Activated naive CD4-positive, alpha-beta T cell treated with anti-CD3 and anti-CD28 coated beads for 36 hours (primary cell): ENCODE data around the gene SLC4A7. TPM values are rescaled to one million over a fixed set of nuclear protein-coding genes. Genes with fewer than 3 reads are reported as not detected.
"Not testable (repeated sequence)": the region's sequence is repeated elsewhere in the genome, so short reads cannot be mapped to it uniquely, and the experiment has no call there.

Experiments used
- CTCF ChIA-PET: fragments of 350-600 bp; sonication (Branson Sonifier 250); formaldehyde crosslinking; loops from one replicate; lab custom pipeline; 2021; ENCODE audit warnings: antibody characterized with exemption; lab: Charles Lee
- DNase-seq: peaks from one replicate; pipeline ENCODE4 v3.0.0-alpha.2; 2020
- H3K27ac Mint-ChIP-seq: one replicate; pipeline ENCODE4 v1.8.0; 2021; ENCODE audit warnings: mild to moderate bottlenecking, mixed read lengths
- H3K27me3 Mint-ChIP-seq: one replicate; pipeline ENCODE4 v1.8.0; 2021; ENCODE audit warnings: low read depth, mixed read lengths
- H3K36me3 Mint-ChIP-seq: one replicate; pipeline ENCODE4 v1.8.0; 2021; ENCODE audit warnings: low read depth, mixed read lengths
- H3K4me1 Mint-ChIP-seq: one replicate; pipeline ENCODE4 v1.8.0; 2021; ENCODE audit warnings: low read depth, mixed read lengths
- H3K4me3 Mint-ChIP-seq: one replicate; pipeline ENCODE4 v1.8.0; 2021; ENCODE audit warnings: mild to moderate bottlenecking, moderate library complexity, mixed read lengths
- H3K9me3 Mint-ChIP-seq: one replicate; pipeline ENCODE4 v1.8.0; 2021; ENCODE audit warnings: mixed read lengths
- intact Hi-C: fragments of 100-400 bp; cut with micrococcal nuclease; formaldehyde crosslinking; loops from one replicate; pipeline ENCODE4 v1.15.1; 2023
- total RNA-seq, 2 experiments: library from RNA; stranded (reverse); gene quantifications; one replicate each; pipeline ENCODE4 v1.2.3, GENCODE V29; 2021

SLC4A7 gene
- total RNA-seq, 2 experiments from 2014 or later, result 37.0 to 39.0 TPM

GRCh38 chr3:27345959-27346865 is 138.0 kb downstream of the SLC4A7 start:
- no peaks in the 10 kb centered on the region for H3K27me3 Mint-ChIP-seq
- DNase-seq, result no peak
- no peaks in the 10 kb centered on the region for H3K9me3 Mint-ChIP-seq
- no peaks in the 10 kb centered on the region for H3K36me3 Mint-ChIP-seq
- intact Hi-C loops, result no loop called here
- H3K4me1 Mint-ChIP-seq, result peaks cover 3% of the 10 kb centered on the region
- H3K4me3 Mint-ChIP-seq, result no peak overlapping the region
- CTCF ChIA-PET, result interaction anchor here (0.6 kb wide), 1 partner anchor 153 kb away, joined by 3 read pairs; no protein-coding TSS in a partner anchor
- no peak overlapping the region for H3K27ac Mint-ChIP-seq

- H3K4me1 Mint-ChIP-seq, result peaks cover 3% of the 10 kb centered on the region
- DNase-seq, result no peak
- H3K27me3 Mint-ChIP-seq, result no peaks in the 10 kb centered on the region
- H3K27ac Mint-ChIP-seq, result no peak overlapping the region
- H3K36me3 Mint-ChIP-seq, result no peaks in the 10 kb centered on the region
- CTCF ChIA-PET, result interaction anchor here (0.6 kb wide), 1 partner anchor 154 kb away, joined by 3 read pairs; no protein-coding TSS in a partner anchor
- H3K4me3 Mint-ChIP-seq, result no peak overlapping the region
- intact Hi-C loops, result no loop called here
- no peaks in the 10 kb centered on the region for H3K9me3 Mint-ChIP-seq
These were observed 138.7 kb downstream of the SLC4A7 start for GRCh38 chr3:27345493-27345892.

GRCh38 chr3:27345045-27345444 is 139.1 kb downstream of the SLC4A7 start:
- no peaks in the 10 kb centered on the region for H3K9me3 Mint-ChIP-seq
- no peaks in the 10 kb centered on the region for H3K36me3 Mint-ChIP-seq
- intact Hi-C loops, result no loop called here
- CTCF ChIA-PET, result interaction anchor here (0.6 kb wide), 1 partner anchor 12 kb away, joined by 4 read pairs; no protein-coding TSS in a partner anchor
- no peaks in the 10 kb centered on the region for H3K27me3 Mint-ChIP-seq
- DNase-seq, result no peak
- no peak overlapping the region for H3K4me3 Mint-ChIP-seq
- peaks cover 3% of the 10 kb centered on the region for H3K4me1 Mint-ChIP-seq
- no peak overlapping the region for H3K27ac Mint-ChIP-seq

GRCh38 chr3:27344192-27344591 is 140.0 kb downstream of the SLC4A7 start:
- Mint-ChIP-seq H3K4me3 (no peak overlapping the region), H3K4me1 (no peaks in the 10 kb centered on the region), H3K9me3 (no peaks in the 10 kb centered on the region), H3K27ac (no peak overlapping the region), H3K36me3 (no peaks in the 10 kb centered on the region), H3K27me3 (no peaks in the 10 kb centered on the region)
- intact Hi-C loops, result no loop called here
- CTCF ChIA-PET, result no interaction called here
- no peak for DNase-seq

DNA sequence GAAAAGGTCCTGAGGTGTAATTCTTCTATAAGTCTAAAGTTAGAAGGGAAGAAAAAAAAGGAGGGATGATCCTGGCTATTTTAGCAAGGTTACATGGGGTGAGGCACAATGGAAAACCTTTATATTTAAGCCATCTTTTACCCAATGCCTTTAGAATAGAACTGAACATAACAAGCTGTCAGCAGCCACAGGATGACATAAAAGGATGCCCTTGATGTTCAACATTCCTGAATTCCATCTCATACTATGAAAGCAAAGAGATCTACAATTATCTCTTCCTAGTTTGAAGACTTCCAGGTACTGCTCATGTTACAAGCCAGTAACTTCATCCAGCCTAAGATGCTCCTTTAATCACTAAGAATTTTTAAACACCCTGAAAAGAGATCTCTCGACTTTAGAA is 141.9 kb downstream of the SLC4A7 start:
- Mint-ChIP-seq H3K27me3 (no peaks in the 10 kb centered on the region), H3K4me1 (no peaks in the 10 kb centered on the region), H3K9me3 (no peaks in the 10 kb centered on the region), H3K27ac (no peak overlapping the region), H3K4me3 (no peak overlapping the region), H3K36me3 (no peaks in the 10 kb centered on the region)
- no peak for DNase-seq
- CTCF ChIA-PET, result no interaction called here
- intact Hi-C loops, result no loop called here

- no peak for DNase-seq
- no peak overlapping the region for H3K4me3 Mint-ChIP-seq
- no peaks in the 10 kb centered on the region for H3K36me3 Mint-ChIP-seq
- CTCF ChIA-PET, result no interaction called here
- H3K9me3 Mint-ChIP-seq, result no peaks in the 10 kb centered on the region
- no peaks in the 10 kb centered on the region for H3K4me1 Mint-ChIP-seq
- H3K27ac Mint-ChIP-seq, result no peak overlapping the region
- intact Hi-C loops, result no loop called here
- H3K27me3 Mint-ChIP-seq, result no peaks in the 10 kb centered on the region
These were observed 143.7 kb downstream of the SLC4A7 start for GRCh38 chr3:27340534-27340933.

DNA sequence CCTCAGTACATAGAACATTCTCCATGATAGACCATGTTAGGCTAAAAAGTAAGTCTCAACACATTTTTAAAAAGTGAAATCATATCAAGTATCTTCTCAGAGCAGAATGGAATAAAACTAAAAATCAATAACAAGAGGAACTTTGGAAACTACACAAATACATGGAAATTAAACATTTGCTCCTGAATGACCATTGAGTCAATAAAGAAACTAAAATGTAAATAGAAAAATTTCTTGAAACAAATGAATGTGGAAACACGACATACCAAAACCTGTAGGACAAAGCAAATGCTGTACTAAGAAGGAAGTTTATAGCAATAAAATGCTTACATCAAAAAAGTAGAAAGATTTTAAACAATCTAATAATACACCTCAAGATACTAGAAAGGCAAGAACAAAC is 148.6 kb downstream of the SLC4A7 start:
- Mint-ChIP-seq H3K27me3 (no peaks in the 10 kb centered on the region), H3K4me1 (no peaks in the 10 kb centered on the region), H3K9me3 (no peaks in the 10 kb centered on the region), H3K4me3 (no peak overlapping the region), H3K36me3 (no peaks in the 10 kb centered on the region), H3K27ac (no peak overlapping the region)
- no peak for DNase-seq
- intact Hi-C loops, result no loop called here
- CTCF ChIA-PET, result no interaction called here

DNA sequence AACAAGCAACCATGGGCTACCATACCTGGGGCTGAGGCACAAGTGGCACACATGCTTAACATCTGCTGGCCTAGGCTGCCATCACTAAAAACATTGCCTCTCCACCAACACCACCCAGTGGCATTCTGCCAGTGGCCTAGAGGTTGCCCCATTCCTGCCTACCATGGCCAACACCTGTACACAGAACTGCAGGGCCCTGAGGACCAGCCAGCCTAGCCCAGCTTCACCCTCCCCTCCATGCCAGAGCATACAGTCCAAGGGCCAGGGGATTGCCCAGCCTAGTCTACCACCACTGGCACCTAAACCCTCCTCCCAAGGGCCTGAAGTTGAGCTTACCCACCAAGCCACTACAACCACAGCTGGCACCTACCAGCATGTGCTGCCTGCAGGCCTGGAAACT is 150.3 kb downstream of the SLC4A7 start:
- intact Hi-C loops, result no loop called here
- CTCF ChIA-PET, result interaction anchor here (0.7 kb wide), 1 partner anchor 11 kb away, joined by 4 read pairs; no protein-coding TSS in a partner anchor
- no peak for DNase-seq
- H3K4me3 Mint-ChIP-seq, result no peak overlapping the region
- no peaks in the 10 kb centered on the region for H3K36me3 Mint-ChIP-seq
- H3K27me3 Mint-ChIP-seq, result no peaks in the 10 kb centered on the region
- H3K27ac Mint-ChIP-seq, result no peak overlapping the region
- no peaks in the 10 kb centered on the region for H3K4me1 Mint-ChIP-seq
- no peaks in the 10 kb centered on the region for H3K9me3 Mint-ChIP-seq

DNA sequence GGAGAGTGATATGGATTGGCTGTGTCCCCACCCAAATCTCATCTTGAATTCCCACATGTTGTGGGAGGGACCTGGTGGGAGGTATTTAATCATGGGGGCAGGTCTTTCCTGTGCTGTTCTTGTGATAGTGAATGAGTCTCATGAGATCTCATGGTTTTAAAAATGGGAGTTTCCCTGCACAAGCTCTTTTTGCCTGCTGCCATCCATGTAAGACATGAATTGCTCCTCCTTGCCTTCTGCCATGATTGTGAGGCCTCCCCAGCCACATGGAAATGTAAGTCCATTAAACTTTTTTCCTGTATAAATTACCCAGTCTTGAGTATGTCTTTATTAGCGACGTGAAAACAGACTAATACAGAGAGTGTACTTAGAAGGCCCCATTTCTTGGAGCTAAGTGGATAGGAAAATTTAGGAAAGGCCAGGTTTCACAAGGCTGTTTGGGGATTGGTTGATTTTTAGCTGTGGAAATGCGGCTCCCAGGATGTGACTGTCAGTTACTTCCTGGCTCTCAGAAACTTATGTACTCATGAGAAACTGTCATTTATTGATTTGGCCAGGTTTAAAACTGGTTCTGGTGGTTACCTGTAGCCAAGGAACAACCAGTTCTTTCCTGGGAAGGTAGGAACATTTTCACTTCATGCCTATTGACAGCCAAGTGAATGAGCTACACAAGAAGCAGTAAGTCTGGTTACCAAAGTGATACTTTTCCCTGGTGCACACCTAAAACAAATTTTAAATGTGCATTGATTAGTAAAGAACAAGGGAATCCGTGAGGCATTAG is 155.0 kb downstream of the SLC4A7 start:
- H3K36me3 Mint-ChIP-seq, H3K4me3 Mint-ChIP-seq, H3K27me3 Mint-ChIP-seq, H3K4me1 Mint-ChIP-seq, H3K9me3 Mint-ChIP-seq, H3K27ac Mint-ChIP-seq, DNase-seq, intact Hi-C loops: not testable (repeated sequence)
- CTCF ChIA-PET, result interaction anchor here (0.6 kb wide), 1 partner anchor 108 kb away, joined by 3 read pairs; no protein-coding TSS in a partner anchor

DNA sequence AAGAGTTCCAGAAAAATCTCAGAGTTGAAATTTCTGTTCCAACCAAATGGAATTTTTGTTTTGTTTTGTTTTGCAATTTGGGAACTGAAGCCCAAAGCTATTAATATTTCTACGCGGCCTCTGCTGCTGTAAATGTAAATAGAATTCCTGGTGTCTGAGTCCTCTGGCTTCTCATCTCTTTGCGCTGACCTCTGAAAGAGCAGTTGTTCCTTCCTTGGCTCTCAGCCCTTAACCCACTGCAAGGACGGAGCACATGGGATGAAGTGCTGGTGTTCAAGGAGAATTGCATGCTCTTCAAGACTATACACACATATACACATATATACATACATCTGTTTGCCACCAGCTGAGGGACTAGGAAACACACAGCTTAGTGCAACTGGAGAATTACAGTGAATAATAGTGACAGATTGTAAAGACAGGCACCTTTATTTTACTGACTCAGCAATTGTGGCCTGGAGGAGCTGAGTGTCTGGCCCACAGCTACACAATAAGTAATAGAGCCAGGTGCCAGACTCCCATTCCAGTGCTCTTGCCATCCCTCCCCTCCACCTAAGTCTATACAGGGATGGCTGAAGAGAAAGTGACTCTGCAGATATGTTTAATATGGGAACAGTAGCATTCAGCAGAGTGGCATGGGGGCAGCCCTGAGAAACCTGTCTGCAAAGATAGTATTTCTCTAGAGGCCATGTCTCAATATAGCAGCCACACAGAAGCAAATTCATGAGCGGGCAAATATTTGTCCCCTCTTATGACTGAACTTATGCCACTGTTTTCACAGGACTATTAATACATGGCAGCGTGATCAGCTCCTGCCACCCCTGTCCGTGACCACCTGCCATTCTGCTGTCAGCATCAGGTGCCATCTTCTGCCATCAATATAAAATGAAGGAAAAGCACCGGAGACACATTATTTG is 157.3 kb downstream of the SLC4A7 start:
- no peaks in the 10 kb centered on the region for H3K4me1 Mint-ChIP-seq
- H3K9me3 Mint-ChIP-seq, result peaks cover 6% of the 10 kb centered on the region
- no peaks in the 10 kb centered on the region for H3K36me3 Mint-ChIP-seq
- no peak for DNase-seq
- intact Hi-C loops, result no loop called here
- H3K27ac Mint-ChIP-seq, result no peak overlapping the region
- no peaks in the 10 kb centered on the region for H3K27me3 Mint-ChIP-seq
- H3K4me3 Mint-ChIP-seq, result no peak overlapping the region
- CTCF ChIA-PET, result interaction anchor here (1.5 kb wide), 1 partner anchor 192 kb away, joined by 3 read pairs; no protein-coding TSS in a partner anchor

- DNase-seq, result no peak
- Mint-ChIP-seq H3K4me3 (no peak overlapping the region), H3K36me3 (no peaks in the 10 kb centered on the region), H3K27me3 (no peaks in the 10 kb centered on the region), H3K9me3 (peaks cover 6% of the 10 kb centered on the region), H3K4me1 (no peaks in the 10 kb centered on the region), H3K27ac (no peak overlapping the region)
- intact Hi-C loops, result no loop called here
- CTCF ChIA-PET, result interaction anchor here (1.5 kb wide), 1 partner anchor 192 kb away, joined by 3 read pairs; no protein-coding TSS in a partner anchor
These were observed 158.0 kb downstream of the SLC4A7 start for GRCh38 chr3:27326202-27326601.
